NOMO-1 treated with dmso at 0.1 percent for 144 hours (cell line): Measurements from ENCODE around the gene SMARCD3.

Experiments used
- DNase-seq: peaks from one replicate; lab custom pipeline; 2025; ENCODE audit not compliant: unreplicated experiment; lab: John Stamatoyannopoulos, UW

Gene SMARCD3

DNA sequence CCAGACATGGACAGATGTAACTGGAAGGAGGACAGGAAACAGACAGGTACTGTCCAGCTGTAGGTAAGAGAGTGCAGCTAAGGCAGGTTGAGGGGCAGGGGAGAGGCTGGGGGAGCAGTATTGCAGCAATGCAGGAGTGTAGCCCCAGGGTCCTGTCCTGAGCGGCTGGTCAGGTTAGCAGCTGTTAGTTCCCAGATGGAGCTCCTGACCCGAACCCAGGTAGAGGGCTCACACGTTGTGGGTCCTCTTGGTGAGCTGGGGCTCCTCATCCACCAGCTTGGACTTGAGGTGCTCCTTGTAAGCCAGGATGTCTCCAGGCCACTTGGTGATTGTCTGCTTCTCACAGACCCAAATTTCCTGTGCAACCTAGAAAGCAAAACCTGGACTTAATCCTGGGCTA is 34.7 kb downstream of the SMARCD3 start:
- no peak for DNase-seq

- DNase-seq, result no peak
These were observed 35.9 kb downstream of the SMARCD3 start for GRCh38 chr7:151212626-151213025.

GRCh38 chr7:151211155-151211772 is 37.2 kb downstream of the SMARCD3 start:
- no peak for DNase-seq

GRCh38 chr7:151210087-151210854 is 38.2 kb downstream of the SMARCD3 start, which contains the start of gene H2BK1:
TSS of gene H2BK1 (minus strand) at chr7:151210488. CDS start at chr7:151210318, 170 bp downstream.
- no peak for DNase-seq

GRCh38 chr7:151209588-151209987 is 38.9 kb downstream of the SMARCD3 start:
- DNase-seq, result no peak

GRCh38 chr7:151208253-151208862 is 40.1 kb downstream of the SMARCD3 start:
- no peak for DNase-seq

- no peak for DNase-seq
These were observed 40.7 kb downstream of the SMARCD3 start for GRCh38 chr7:151207804-151208203.

DNA sequence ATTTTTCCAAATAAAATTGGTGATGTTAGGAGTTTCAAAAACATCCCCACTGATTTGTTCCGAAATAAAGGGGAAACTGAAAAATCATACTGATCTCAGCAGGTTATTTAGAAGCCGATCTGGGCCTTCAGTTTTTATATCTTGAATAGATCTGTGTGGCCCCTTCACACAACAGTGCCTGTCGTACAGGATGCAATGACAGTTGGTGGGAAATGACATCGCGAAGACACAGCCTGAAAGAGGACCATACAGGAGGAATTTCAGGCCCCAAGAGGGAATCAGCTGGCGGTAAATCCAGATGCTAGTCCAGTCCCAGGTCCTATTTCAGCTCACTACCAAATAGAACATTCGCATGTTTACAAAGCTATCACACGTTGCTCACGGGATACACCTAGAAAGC is 41.2 kb downstream of the SMARCD3 start:
- no peak for DNase-seq

- DNase-seq, result no peak
These were observed 41.6 kb downstream of the SMARCD3 start for GRCh38 chr7:151206914-151207313.

GRCh38 chr7:151205730-151206129 is 42.8 kb downstream of the SMARCD3 start:
- no peak for DNase-seq

DNA sequence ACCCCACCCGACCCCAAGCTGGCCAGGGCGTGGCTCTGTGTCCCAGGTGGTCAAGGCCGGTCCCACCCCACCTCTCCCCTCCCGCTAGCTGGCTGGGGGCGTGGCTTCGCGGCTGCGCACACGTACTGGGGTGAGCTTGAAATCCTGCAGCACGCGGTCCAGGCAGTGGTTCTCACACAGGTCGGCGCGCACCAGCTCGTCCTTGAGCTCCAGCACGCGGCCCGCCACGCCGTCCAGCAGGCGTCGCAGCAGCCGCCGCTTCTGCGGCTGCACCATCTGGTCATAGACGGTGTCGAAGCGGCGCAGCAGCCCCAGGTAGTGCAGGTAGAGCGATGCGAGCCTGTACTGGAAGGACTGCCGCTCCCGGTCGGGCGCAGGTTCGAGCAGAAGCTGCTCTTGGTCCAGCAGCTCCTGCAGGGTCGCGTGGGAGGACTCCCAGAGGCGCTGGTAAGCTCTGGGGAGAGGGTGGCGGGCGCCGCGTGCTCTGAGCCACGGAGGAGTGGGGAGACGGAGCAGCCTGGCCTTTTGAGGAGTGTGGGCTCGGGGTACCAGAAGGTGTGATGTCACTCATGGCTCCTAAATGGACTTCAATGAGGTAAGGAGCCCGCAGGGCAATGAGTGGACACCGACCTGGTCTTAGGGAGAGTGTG is 44.0 kb downstream of the SMARCD3 start:
- no peak for DNase-seq

DNA sequence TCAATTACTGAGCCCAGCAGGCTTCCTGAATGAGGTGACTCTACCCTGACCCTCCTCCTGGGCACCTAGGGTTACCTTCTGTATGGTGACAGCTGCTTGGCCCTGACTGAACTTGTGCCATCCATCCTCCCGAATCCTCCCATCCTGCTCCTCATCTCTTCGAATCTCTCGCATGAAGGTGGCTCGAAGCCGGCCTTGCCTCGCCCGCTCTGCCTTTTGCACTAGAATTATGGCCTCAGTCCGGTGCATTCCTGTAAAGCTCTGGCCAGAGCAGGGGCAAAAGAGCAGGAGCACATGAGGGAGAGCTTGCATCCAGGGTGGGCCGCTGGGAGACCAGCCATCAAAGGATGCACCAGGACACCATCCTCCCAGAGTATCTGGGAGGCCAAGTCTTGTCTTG is 45.7 kb downstream of the SMARCD3 start:
- no peak for DNase-seq

DNA sequence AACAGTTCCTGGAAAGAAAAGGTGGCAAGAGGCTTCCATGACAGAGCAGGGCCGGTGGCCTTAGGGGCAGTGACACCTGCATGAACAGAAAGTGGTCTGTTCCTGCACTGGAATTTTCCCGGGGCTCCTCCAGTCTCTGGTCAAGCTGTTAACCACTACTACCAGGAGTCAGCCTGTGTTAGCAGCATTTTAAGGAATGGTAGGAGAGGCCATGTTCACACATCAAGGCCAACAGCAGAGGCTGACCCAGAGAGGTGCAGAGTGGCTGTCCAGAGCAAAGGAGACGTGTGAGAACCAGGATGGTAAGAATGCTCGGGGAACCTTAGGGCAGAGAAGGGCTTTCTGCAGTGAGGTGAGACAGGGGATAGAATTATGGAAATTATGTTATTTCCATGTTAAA is 46.7 kb downstream of the SMARCD3 start:
- no peak for DNase-seq

DNA sequence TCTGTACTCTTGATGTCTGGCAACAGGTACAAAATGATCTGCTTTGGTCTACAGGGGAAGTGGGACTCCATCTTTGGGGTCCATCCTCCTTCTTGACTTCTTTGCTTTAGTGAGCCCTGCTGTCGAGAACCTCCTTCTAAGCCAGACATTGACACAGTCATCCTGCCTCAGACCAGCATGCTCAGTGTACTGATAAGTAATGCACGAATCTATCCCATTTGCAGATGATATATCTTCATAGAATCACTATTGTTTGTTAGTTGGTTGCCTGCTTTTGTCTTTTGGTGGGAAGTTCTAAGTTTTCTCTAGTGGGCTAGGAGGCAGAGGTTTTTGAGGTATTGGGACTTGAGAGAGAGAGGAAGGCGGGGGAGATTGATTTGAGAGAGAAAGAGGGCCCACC is 47.1 kb downstream of the SMARCD3 start:
- no peak for DNase-seq

DNA sequence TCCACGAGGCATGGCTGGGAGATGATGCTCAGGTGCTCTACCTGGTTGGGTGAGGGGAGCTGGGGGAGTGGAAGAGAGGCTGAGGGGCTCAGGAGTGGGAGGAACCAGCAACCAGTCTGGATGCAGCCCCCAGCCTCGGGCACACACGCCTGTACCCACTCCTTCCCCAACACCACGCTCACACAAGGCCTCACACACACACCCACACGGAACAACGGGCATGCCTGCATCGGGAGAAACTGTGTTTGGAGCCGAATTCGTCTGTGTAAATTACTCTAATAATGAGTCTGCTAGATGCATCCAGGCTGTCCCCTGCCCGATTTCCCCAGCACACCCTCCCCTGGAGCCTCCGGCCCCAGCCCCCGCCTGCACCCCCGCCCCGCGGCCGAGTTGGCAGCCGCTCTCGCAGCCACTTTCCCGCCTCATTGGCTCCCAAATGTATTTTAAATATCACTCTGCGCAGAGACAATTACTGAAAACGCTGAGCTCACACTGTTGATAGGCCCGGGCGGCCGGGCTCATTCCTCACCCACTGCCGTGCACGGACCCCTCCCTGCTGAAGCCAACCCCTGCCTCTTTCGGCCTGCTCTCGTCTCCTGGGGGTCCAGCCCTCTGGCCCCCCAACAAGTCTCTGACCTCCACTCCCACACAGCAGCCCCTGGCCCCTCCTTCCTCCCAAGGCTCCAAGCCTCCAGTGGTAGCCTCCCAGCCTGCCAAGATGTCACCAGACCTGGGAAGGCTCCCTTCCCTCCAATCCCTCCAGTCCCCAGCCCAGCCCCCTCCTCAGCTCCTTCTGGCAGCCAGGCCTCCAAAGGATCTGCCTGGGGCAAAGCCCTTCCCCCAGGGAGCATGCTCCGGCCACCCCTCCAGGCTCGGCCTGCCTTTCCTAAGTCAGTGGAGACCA is 49.3 kb downstream of the SMARCD3 start:
- no peak for DNase-seq

- no peak for DNase-seq
These were observed 50.6 kb downstream of the SMARCD3 start for GRCh38 chr7:151197932-151198331.

DNA sequence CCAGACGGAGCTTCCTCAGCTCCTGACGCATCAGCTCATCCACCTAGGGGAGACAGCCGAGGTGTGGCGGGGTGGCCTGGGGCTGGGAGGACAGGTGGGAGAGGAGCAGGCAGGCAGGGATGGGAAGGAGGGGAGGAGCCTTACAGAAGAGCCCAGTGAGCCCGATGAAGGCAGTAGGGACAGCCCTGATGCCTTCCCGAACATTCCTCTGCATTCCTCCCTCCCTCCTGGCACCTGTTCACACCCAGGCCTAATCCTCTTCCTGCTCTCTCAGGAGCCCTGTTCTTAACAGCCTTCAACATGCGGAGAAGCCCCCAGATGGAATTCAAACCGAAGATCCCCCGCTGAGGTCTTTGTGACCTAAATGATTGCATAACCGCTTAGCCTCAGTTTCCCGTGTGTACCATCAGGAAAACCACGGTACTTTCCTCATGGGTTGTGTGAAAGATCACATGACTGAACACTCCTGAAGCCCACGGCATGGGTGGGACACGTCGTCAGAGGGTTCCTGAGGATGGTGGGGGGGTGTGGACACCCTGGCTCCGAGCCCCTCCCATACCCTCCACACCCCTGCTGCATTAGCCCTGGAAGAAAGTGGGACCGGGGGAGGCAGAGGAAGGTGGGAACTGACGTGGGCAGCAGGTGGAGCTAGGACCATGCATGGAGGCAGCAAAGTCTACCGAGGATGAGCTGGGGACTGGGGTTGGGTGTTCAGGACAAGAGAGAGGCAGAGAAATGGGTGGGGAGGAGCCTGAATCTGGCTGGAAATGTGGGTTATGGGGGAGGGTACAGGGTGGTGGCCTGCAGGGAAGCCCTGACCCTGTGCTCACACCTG is 52.7 kb downstream of the SMARCD3 start:
- DNase-seq, result no peak

DNA sequence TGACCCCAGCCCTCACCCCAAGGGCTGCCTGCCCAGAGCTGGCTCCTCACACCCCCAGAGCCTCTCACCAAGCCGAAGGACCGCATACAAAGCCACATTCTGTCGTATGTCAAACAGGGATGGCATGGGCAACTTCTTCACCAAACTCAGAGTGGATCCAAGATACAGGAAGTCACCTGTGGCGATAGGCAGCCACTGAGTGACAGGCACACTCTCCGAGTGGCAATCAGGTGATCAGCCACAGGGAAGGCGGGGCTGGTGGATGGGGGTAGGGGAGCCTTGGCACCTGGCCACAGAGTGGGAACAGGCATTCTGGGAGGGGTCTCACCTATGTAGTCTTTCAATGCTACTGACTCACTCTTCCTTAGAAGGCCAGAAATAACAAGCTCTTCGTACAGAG is 54.3 kb downstream of the SMARCD3 start:
- DNase-seq, result no peak

DNA sequence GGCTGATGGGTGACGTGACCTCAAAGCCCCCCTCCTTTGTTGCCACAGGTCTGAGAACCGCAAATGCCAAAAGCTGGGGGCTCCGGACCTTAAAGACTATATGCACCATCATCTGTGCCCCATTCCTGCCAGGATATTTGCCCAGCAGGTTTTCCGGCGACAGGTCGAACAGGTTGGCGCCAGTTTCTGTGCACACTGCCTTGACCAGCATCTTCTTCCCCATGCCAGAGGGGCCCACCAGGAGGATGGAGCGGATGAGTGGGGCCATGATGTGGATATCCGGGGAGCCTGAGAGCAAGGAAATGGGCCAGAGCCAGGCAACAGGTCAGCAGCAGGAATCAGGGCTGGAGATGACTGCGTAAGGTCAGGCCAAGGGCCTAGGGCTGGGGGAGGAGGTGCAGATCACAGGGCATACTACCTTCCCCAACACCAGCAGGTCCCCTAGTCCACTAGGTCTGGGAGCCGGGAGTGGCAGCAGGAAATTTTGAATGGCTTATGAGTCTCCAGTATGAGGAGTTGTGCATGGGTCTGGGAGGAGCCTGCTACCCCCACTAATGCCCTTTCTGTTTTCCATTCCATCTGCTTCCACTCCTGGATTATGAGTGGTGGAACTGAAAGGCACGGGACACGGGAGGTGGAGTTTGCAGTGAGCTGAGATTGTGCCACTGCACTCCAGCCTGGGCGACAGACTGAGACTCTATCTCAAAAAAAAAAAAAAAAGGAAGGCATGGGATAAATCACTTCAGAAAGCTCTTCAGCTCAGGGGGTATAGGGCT is 55.1 kb downstream of the SMARCD3 start:
- DNase-seq, result no peak
